Urothelium cell line (cell line): ENCODE results near the gene FRS2.
"Not testable (repeated sequence)": the region's sequence is repeated elsewhere in the genome, so short reads cannot be mapped to it uniquely, and the experiment has no call there.

ENCODE experiments used
- DNase-seq: peaks from one replicate; pipeline ENCODE4 v3.0.0; 2011; ENCODE audit warnings: low spot score, mixed read lengths
- FAIRE-seq: peaks from 2 replicates; lab custom pipeline; 2011; peaks lifted over from hg19 to GRCh38; lab: Jason Lieb, UNC

The FRS2 gene

GRCh38 chr12:69570545-69571399, 100.6 kb downstream of the FRS2 start:
- DNase-seq = peak; percentile 28
- no peak for FAIRE-seq

GRCh38 chr12:69575346-69575745, 105.2 kb downstream of the FRS2 start:
- no peak for DNase-seq

GRCh38 chr12:69578283-69578682, 108.1 kb downstream of the FRS2 start:
- no peak for FAIRE-seq

More at GRCh38 chr12:69575346-69575745, 105.2 kb downstream of the FRS2 start:
- no peak for FAIRE-seq

GRCh38 chr12:69579029-69579428, 108.8 kb downstream of the FRS2 start:
- no peak for DNase-seq
- no peak for FAIRE-seq

More at GRCh38 chr12:69578283-69578682, 108.1 kb downstream of the FRS2 start:
- DNase-seq = no peak

GRCh38 chr12:69580074-69580473, 109.9 kb downstream of the FRS2 start:
- DNase-seq (no peak), FAIRE-seq (no peak)

GRCh38 chr12:69583203-69583602, 113.0 kb downstream of the FRS2 start:
- DNase-seq = peak; percentile 10
- FAIRE-seq = no peak

- FAIRE-seq = no peak
- peak; percentile 90 for DNase-seq
These were observed 115.2 kb downstream of the FRS2 start, which contains the start of gene CCT2 for GRCh38 chr12:69585189-69586062. CCT2 (plus strand) TSS chr12:69585459; CDS start chr12:69585522, 63 bp downstream.

- DNase-seq = no peak
These were observed 118.3 kb downstream of the FRS2 start for GRCh38 chr12:69588527-69588926.

GRCh38 chr12:69589082-69589481, 118.9 kb downstream of the FRS2 start:
- FAIRE-seq = no peak
- DNase-seq = no peak

More at GRCh38 chr12:69588527-69588926, 118.3 kb downstream of the FRS2 start:
- no peak for FAIRE-seq

- FAIRE-seq = no peak
These were observed 125.5 kb downstream of the FRS2 start for GRCh38 chr12:69595689-69596088.

GRCh38 chr12:69598174-69598753, 128.1 kb downstream of the FRS2 start:
- no peak for DNase-seq

More at GRCh38 chr12:69595689-69596088, 125.5 kb downstream of the FRS2 start:
- DNase-seq = no peak

GRCh38 chr12:69600804-69601203, 130.6 kb downstream of the FRS2 start:
- FAIRE-seq = no peak
- no peak for DNase-seq

More at GRCh38 chr12:69598174-69598753, 128.1 kb downstream of the FRS2 start:
- FAIRE-seq = no peak

- DNase-seq = no peak
- FAIRE-seq = no peak
These were observed 131.9 kb downstream of the FRS2 start for GRCh38 chr12:69601962-69602685.

GRCh38 chr12:69602954-69603353, 132.8 kb downstream of the FRS2 start:
- DNase-seq (no peak), FAIRE-seq (no peak)

GRCh38 chr12:69603556-69603955, 133.4 kb downstream of the FRS2 start:
- not testable (repeated sequence) for DNase-seq, FAIRE-seq

GRCh38 chr12:69604275-69604674, 134.1 kb downstream of the FRS2 start:
- FAIRE-seq, DNase-seq: not testable (repeated sequence)

GRCh38 chr12:69608114-69608513, 137.9 kb downstream of the FRS2 start:
- DNase-seq (no peak), FAIRE-seq (no peak)

GRCh38 chr12:69610126-69610525, 139.9 kb downstream of the FRS2 start:
- FAIRE-seq = no peak
- no peak for DNase-seq

- no peak for FAIRE-seq
- DNase-seq = no peak
These were observed 140.5 kb downstream of the FRS2 start, which contains the start of gene LRRC10 for GRCh38 chr12:69610729-69611128. LRRC10 (minus strand) TSS chr12:69610907; CDS start chr12:69610838, 69 bp downstream.

GRCh38 chr12:69613351-69613750, 143.2 kb downstream of the FRS2 start:
- no peak for FAIRE-seq
- DNase-seq = no peak
